Epithelial cell of esophagus (primary cell): ENCODE data around the gene PSMD10.
A peak's percentile ranks its signal among the peaks of the same experiment; 100 is the strongest.

Experiments
- DNase-seq: peaks from one replicate; pipeline ENCODE4 v3.0.0; 2010; ENCODE audit warnings: low read depth
- H3K4me3 ChIP-seq: 2 replicates; pipeline ENCODE4 v1.5.1; 2011; ENCODE audit warnings: mild to moderate bottlenecking, low read length, control low read depth
- TF ChIP-seq, protein P1 (sequence below): IDR thresholded peaks from 2 replicates; pipeline ENCODE4 v1.5.1; 2011; ENCODE audit warnings: low read depth, mild to moderate bottlenecking, low read length, control low read depth, inconsistent platforms; ENCODE audit not compliant: insufficient read depth; ENCODE audit errors: missing control alignments

Gene PSMD10

DNA sequence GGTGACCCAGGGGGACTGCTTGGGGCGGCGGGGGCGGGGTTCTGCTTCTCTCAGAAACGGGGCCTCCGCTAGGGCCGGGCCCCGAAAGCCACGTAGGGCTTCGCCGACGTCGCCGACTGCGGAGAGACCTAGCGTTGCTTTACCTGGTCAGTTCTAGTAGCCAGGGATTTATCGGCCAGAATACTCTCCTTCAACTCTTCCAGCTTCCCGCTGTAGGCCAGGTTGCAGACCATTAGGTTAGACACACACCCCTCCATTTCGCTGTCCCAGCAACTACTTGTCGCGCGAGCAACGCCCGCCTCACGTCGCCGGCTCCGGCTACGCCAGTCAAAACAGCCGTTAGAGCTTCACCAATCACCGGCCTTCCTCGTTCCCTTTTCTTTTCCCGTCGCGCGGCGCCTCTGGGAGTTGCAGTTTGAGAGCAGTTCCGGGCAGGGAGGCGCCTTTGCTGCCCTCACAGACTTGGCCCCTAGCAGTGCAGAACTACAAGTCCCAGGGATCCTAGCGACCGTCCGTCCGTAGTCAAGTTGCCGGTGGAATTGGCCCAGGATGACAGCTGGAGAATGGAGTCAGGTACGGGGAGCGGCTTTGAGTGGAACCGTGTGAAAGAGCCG lies at the start of gene PSMD10, which contains the start of gene ATG4A:
Gene PSMD10 (minus strand): TSS at position 279 of the 614 bp plus-strand sequence. CDS start 22 bp downstream, at position 257.
Gene ATG4A (plus strand): TSS at position 515 of the 614 bp plus-strand sequence. CDS start 49 bp downstream, at position 564.
- peak within 1 kb of the TSS; percentile 70 for H3K4me3 ChIP-seq
- peak; percentile 96 for DNase-seq
- TF ChIP-seq, protein P1, sequence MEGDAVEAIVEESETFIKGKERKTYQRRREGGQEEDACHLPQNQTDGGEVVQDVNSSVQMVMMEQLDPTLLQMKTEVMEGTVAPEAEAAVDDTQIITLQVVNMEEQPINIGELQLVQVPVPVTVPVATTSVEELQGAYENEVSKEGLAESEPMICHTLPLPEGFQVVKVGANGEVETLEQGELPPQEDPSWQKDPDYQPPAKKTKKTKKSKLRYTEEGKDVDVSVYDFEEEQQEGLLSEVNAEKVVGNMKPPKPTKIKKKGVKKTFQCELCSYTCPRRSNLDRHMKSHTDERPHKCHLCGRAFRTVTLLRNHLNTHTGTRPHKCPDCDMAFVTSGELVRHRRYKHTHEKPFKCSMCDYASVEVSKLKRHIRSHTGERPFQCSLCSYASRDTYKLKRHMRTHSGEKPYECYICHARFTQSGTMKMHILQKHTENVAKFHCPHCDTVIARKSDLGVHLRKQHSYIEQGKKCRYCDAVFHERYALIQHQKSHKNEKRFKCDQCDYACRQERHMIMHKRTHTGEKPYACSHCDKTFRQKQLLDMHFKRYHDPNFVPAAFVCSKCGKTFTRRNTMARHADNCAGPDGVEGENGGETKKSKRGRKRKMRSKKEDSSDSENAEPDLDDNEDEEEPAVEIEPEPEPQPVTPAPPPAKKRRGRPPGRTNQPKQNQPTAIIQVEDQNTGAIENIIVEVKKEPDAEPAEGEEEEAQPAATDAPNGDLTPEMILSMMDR = no peak

DNA sequence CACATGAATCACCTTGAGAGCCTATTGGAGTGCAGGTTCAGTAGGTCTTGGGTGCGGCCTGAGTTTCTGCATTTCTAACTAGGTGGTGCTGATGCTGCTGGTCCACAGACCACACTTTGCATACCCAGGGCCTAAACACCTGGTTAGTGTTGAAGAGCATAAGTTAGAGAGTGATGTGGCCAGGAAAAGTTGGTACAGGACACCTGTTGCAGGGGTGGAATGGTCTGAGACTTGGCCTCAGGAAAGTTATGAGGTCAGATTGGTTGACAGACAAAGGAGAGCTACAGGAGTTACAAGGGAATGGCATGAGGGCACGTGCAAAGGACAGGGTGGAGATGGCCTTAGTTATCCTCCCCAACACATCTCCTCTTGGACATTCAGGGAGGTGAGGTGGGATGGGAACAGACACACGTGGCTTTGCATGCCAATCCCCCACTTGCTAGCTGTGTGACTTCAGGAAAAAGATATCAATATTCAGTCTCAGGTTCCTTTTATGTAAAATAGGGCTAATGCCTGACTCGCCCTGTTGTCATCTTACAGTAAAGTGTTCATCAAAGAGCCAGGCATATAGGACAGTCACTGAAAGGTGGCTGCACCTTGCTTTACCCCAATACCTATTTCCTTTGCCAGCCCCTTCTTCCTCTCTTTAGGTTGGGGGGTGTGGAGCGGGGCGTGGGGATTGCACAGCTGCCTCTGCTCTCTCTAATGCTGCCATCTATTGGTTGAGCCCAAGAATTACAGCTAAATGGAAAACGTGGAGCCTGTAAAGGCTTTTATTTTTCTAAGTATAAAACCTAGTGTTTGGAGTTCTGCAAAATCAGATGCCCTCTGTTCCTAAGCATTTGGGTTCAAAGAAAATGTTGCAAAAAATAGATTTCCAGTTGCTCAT lies 47.7 kb upstream of the PSMD10 start:
- no peak overlapping the region for H3K4me3 ChIP-seq
- TF ChIP-seq, protein P1 = peak; percentile 44
- peak; percentile 10 for DNase-seq

DNA sequence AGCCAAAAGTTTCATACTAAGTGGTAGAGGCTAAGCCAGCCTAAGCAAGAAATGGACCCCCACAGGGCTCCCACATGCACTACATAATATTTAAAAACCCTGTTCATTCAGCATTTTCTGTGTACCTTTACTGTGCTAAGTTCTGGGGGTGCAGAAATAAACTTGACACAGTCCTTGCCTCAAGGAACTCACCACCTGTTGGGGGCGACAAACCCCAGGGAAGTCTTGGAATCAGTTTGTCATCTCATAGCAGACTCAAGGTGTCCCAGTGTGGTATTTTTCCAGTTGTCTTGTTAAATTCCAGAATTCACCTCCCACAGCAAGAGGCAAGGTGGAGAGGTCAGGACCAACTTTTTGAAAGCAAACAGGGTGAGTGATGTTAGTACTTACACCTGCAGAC lies 43.4 kb upstream of the PSMD10 start:
- TF ChIP-seq, protein P1 = no peak

DNA sequence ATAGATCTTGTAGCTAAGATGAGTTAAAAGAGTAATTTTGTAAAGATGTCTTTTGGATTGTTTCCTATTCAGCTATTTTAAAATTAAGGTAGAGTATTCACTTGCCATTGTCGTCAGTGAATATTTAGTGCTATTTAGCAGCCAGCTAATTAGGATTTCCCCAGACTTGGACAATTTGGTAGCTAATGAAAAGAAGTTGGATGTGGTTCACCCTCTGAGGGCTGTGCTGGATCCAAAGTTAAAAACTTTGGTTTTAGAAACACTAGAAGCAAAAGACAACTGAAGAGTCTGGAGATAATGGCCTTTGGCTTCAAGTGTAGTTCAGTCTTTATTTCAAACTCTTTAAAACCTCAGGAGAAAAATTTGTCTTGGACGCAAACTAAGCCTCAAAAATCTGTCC lies 41.5 kb upstream of the PSMD10 start:
- TF ChIP-seq, protein P1 = no peak
- no peak for DNase-seq
- H3K4me3 ChIP-seq = no peak overlapping the region

More for the DNA sequence above, 43.4 kb upstream of the PSMD10 start:
- DNase-seq = no peak
- no peak overlapping the region for H3K4me3 ChIP-seq

GRCh38 chrX:108132034-108132433 lies 40.7 kb upstream of the PSMD10 start:
- TF ChIP-seq, protein P1 = no peak
- H3K4me3 ChIP-seq = no peak overlapping the region
- DNase-seq = no peak

- peak; percentile 57 for DNase-seq
- no peak overlapping the region for H3K4me3 ChIP-seq
- TF ChIP-seq, protein P1 = no peak
These were observed 40.1 kb upstream of the PSMD10 start for GRCh38 chrX:108131471-108131870.
